ENCODE measurements around the gene PALM. TPM values are rescaled to one million over a fixed set of nuclear protein-coding genes. Genes with fewer than 3 reads are reported as not detected.

Gene PALM
- total and polyA plus RNA-seq, 10 of the 15 experiments (the other 5 are each of a cell fraction or from before 2014, with no cell fraction given) = 0.09 to 0.95 (median 0.23) TPM; not detected in 2

GRCh38 chr19:662207-662961 lies 46.4 kb upstream of the PALM start:
- no TSS peak for BruUV-seq (replicated peaks)
- Histone ChIP-seq H3K4me3 (peak overlapping the region; percentile 98), H3K27me3 (replicated peaks in 1 of 2; ENCODE audit: control insufficient read depth in 2 of 2, insufficient read depth in 2 of 2, low read length in 1 of 2) (no peaks in the 10 kb centered on the region), H3K4me2 (ENCODE audit: control insufficient read depth, insufficient read depth) (peak overlapping the region; percentile 98), H3K36me3 (ENCODE audit: control insufficient read depth in 2 of 2, insufficient read depth in 2 of 2, low read length in 1 of 2) (peaks cover 0 to 15% of the 10 kb centered on the region in 2 experiments; a peak in 3 of 4 replicates), H3K9ac (ENCODE audit: control insufficient read depth, insufficient read depth, low read length) (peak overlapping the region; percentile 95), H3K79me2 (ENCODE audit: control insufficient read depth, insufficient read depth, low read length) (peaks cover 56% of the 10 kb centered on the region), H2AFZ (ENCODE audit: control insufficient read depth, low read depth, low read length) (no peak overlapping the region; the same call in 1 of the 2 replicates), H3K9me3 (replicated peaks; ENCODE audit: control insufficient read depth, insufficient read depth, low read length) (no peaks in the 10 kb centered on the region; the same call in 2 of the 3 replicates), H3K4me1 (ENCODE audit: control insufficient read depth, insufficient read depth, low read length) (peaks cover 19% of the 10 kb centered on the region), H4K20me1 (ENCODE audit: control insufficient read depth, insufficient read depth) (peaks cover 12% of the 10 kb centered on the region), H3K27ac (ENCODE audit: control insufficient read depth, insufficient read depth) (peak overlapping the region; percentile 90)
- FAIRE-seq (peak; percentile 94), ATAC-seq (peak; percentile 67), DNase-seq (ENCODE audit: low read depth, low spot score) (no peak)
- POLR2A ChIA-PET = interaction anchor here (0.8 kb wide), 1 partner anchor 59 kb away, joined by 4 read pairs; no protein-coding TSS in a partner anchor
- CTCF ChIA-PET = interaction anchor here (1.0 to 1.7 kb wide), 3 partner anchors 29 to 75 kb away, joined by 3 to 18 read pairs (median 9); partner anchors contain the start of gene POLRMT
- RAD21 ChIA-PET (ENCODE audit: unreplicated experiment) = interaction anchor here (0.5 to 1.4 kb wide), 5 partner anchors 11 to 201 kb away, joined by 3 to 9 read pairs (median 3); no protein-coding TSS in a partner anchor
- intact Hi-C loops (cut with micrococcal nuclease; ENCODE audit: unreplicated experiment) (loop anchor here (2.0 kb wide), 1 partner anchor 18 kb away; no protein-coding TSS in a partner anchor), in situ Hi-C loops (cut with MboI) (no loop called here)
- under 1% methylated on average over 77 of the region's 81 CpGs for WGBS (ENCODE audit: insufficient coverage, insufficient replicate concordance, low lambda C conversion rate, missing lambda C conversion rate)
- SMC1A ChIA-PET (ENCODE audit: uncharacterized antibody, unreplicated experiment) = interaction anchor here (0.7 to 1.3 kb wide), 3 partner anchors 67 to 78 kb away, joined by 3 to 4 read pairs (median 4); no protein-coding TSS in a partner anchor
- TF ChIP-seq WRNIP1 (IDR thresholded peaks at IDR 0.05; ENCODE audit: borderline replicate concordance, low read depth, low read length) (no peak), BACH1 (IDR thresholded peaks at IDR 0.05; ENCODE audit: borderline replicate concordance) (peak; percentile 27; the same call in 1 of the 2 replicates), CREM (IDR thresholded peaks at IDR 0.05; ENCODE audit: low read depth) (peak; percentile 31; the same call in 1 of the 2 replicates), YBX1 (IDR thresholded peaks at IDR 0.05) (no peak), POU2F2 (IDR thresholded peaks at IDR 0.05; ENCODE audit: borderline replicate concordance, low read depth, low read length) (no peak), CHD1 (IDR thresholded peaks at IDR 0.05; ENCODE audit: low read depth, low read length) (no peak), NR2F1 (conservative IDR thresholded peaks at IDR 0.05) (0 out of 2 replicates have a peak, but pooled peaks have one; percentile 15), ZNF274 (IDR thresholded peaks at IDR 0.05; ENCODE audit: insufficient read depth, insufficient read length) (no peak), ATF7 (IDR thresholded peaks at IDR 0.05; ENCODE audit: low read depth) (0 out of 2 replicates have a peak, but pooled peaks have one; percentile 43), ESRRA (IDR thresholded peaks at IDR 0.05; ENCODE audit: low read length) (no peak), NBN (IDR thresholded peaks at IDR 0.05) (0 out of 2 replicates have a peak, but pooled peaks have one; percentile 5), TCF7 (IDR thresholded peaks at IDR 0.05; ENCODE audit: borderline replicate concordance) (no peak), SP1 (IDR thresholded peaks at IDR 0.05; ENCODE audit: low read depth, low read length) (no peak), CHD2 (IDR thresholded peaks at IDR 0.05; ENCODE audit: borderline replicate concordance, low read depth, low read length) (no peak), E4F1 (IDR thresholded peaks at IDR 0.05; ENCODE audit: borderline replicate concordance, partially characterized antibody) (no peak), BHLHE40 (IDR thresholded peaks at IDR 0.05; ENCODE audit: borderline replicate concordance in 1 of 2, low read depth in 2 of 2, low read length in 1 of 2) (peak in 1 of 2 experiments; percentile 59; a peak in 2 of 4 replicates), RUNX3 (IDR thresholded peaks at IDR 0.05; ENCODE audit: low read length) (no peak; the same call in 1 of the 2 replicates), EZH2 (IDR thresholded peaks at IDR 0.05; ENCODE audit: borderline replicate concordance, control insufficient read depth, low read depth, low read length) (no peak), RBBP5 (conservative IDR thresholded peaks at IDR 0.05) (no peak), MXI1 (IDR thresholded peaks at IDR 0.05; ENCODE audit: low read depth, low read length) (peak; percentile 78), JUNB (IDR thresholded peaks at IDR 0.05) (no peak), IRF4 (IDR thresholded peaks at IDR 0.05; ENCODE audit: low read depth, low read length) (no peak)
